Ovary (tissue), 3 donors: ENCODE results near the gene STMN1.

Experiments
- POLR2A ChIP-seq: fragments of 450-650 bp; IDR thresholded peaks from one replicate; pipeline ENCODE4 v1.6.1; 2017; ENCODE audit warnings: antibody characterized with exemption, mild to moderate bottlenecking, moderate library complexity
- TF ChIP-seq, protein P1 (sequence below), 3 donors: fragments of 450-650 bp in 2 of 3; fragments of 200-600 bp in 1 of 3; IDR thresholded peaks; one replicate each; pipeline versions ENCODE4 v1.5.1 to v1.8.0; 2016 to 2022; ENCODE audit warnings: antibody characterized with exemption in 3 of 3, mild to moderate bottlenecking in 1 of 3
- donor health status: DM: no; HTN: no; CAD: no.

DNA sequence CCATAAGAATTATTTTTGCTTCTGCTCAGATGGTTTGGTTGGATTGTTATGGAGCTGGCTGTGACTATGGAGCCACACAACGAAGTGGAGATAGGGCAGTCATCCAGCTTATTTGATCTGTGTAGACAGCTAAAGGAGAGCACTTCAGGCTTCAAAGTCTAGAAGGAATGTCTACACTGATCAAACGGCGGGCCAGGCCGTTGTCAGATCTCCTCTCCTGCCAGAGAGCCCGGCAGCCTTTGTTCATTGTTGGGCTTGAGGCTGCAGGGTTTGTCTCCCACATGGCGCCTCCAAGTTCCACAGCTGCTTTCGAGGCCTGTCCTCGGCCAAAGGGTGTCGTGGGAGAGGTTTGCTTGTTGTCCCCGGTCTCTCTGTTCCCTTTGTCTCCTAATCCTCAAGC is 2.8 kb upstream of the STMN1 start:
- TF ChIP-seq POLR2A, result no peak
- TF ChIP-seq, protein P1, sequence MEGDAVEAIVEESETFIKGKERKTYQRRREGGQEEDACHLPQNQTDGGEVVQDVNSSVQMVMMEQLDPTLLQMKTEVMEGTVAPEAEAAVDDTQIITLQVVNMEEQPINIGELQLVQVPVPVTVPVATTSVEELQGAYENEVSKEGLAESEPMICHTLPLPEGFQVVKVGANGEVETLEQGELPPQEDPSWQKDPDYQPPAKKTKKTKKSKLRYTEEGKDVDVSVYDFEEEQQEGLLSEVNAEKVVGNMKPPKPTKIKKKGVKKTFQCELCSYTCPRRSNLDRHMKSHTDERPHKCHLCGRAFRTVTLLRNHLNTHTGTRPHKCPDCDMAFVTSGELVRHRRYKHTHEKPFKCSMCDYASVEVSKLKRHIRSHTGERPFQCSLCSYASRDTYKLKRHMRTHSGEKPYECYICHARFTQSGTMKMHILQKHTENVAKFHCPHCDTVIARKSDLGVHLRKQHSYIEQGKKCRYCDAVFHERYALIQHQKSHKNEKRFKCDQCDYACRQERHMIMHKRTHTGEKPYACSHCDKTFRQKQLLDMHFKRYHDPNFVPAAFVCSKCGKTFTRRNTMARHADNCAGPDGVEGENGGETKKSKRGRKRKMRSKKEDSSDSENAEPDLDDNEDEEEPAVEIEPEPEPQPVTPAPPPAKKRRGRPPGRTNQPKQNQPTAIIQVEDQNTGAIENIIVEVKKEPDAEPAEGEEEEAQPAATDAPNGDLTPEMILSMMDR (IDR thresholded peaks at IDR 0.05), result no peak
